ENCODE measurements around the gene NADSYN1.

Gene NADSYN1

GRCh38 chr11:71474141-71474770 is 21.3 kb downstream of the NADSYN1 start:
- DNase-seq (ENCODE audit: low spot score): no peak

GRCh38 chr11:71474771-71475483 is 21.9 kb downstream of the NADSYN1 start:
- no peak for DNase-seq (ENCODE audit: low spot score)

GRCh38 chr11:71476031-71476430 is 23.0 kb downstream of the NADSYN1 start:
- no peak for DNase-seq (ENCODE audit: low spot score)

GRCh38 chr11:71476926-71477640 is 24.1 kb downstream of the NADSYN1 start:
- no peak for DNase-seq (ENCODE audit: low spot score)

- no peak for DNase-seq (ENCODE audit: low spot score)
Observed at GRCh38 chr11:71477641-71478527, 24.9 kb downstream of the NADSYN1 start.

GRCh38 chr11:71478528-71478840 is 25.5 kb downstream of the NADSYN1 start:
- no peak for DNase-seq (ENCODE audit: low spot score)

GRCh38 chr11:71481101-71481960 is 28.3 kb downstream of the NADSYN1 start:
- no peak for DNase-seq (ENCODE audit: low spot score)

GRCh38 chr11:71482216-71482615 is 29.2 kb downstream of the NADSYN1 start:
- DNase-seq (ENCODE audit: low spot score): no peak

- DNase-seq (ENCODE audit: low spot score): no peak
Observed at GRCh38 chr11:71482746-71483364, 29.9 kb downstream of the NADSYN1 start.

- DNase-seq (ENCODE audit: low spot score): no peak
Observed at GRCh38 chr11:71483692-71484091, 30.7 kb downstream of the NADSYN1 start.

- DNase-seq (ENCODE audit: low spot score): no peak
Observed at GRCh38 chr11:71484248-71485062, 31.5 kb downstream of the NADSYN1 start.

- DNase-seq (ENCODE audit: low spot score): no peak
Observed at GRCh38 chr11:71485063-71485399, 32.0 kb downstream of the NADSYN1 start.

- no peak for DNase-seq (ENCODE audit: low spot score)
Observed at GRCh38 chr11:71485466-71485865, 32.5 kb downstream of the NADSYN1 start.

- DNase-seq (ENCODE audit: low spot score): no peak
Observed at GRCh38 chr11:71486320-71486719, 33.3 kb downstream of the NADSYN1 start.

GRCh38 chr11:71488681-71489270 is 35.8 kb downstream of the NADSYN1 start:
- DNase-seq (ENCODE audit: low spot score): no peak

- no peak for DNase-seq (ENCODE audit: low spot score)
Observed at GRCh38 chr11:71489311-71490043, 36.5 kb downstream of the NADSYN1 start.

GRCh38 chr11:71490044-71490730 is 37.2 kb downstream of the NADSYN1 start:
- DNase-seq (ENCODE audit: low spot score): no peak

GRCh38 chr11:71490731-71491390 is 37.9 kb downstream of the NADSYN1 start:
- DNase-seq (ENCODE audit: low spot score): no peak

Measured in cerebellar cortex (tissue), 1 donor.